GM12865 (cell line): ENCODE results near the gene ATXN2.

Experiments used
- DNase-seq: peaks from one replicate; pipeline ENCODE4 v3.0.0; 2010; ENCODE audit warnings: low read depth
- H3K4me3 ChIP-seq: 2 replicates; pipeline ENCODE4 v1.5.1; 2011; ENCODE audit warnings: mild to moderate bottlenecking, low read depth, low read length, control low read depth
- TF ChIP-seq, protein P1 (sequence below): IDR thresholded peaks from 2 replicates; pipeline ENCODE4 v1.5.1; 2011; ENCODE audit warnings: low read length, control low read depth, low read depth, inconsistent platforms; ENCODE audit not compliant: insufficient read depth; ENCODE audit errors: missing control alignments

ATXN2 gene

DNA sequence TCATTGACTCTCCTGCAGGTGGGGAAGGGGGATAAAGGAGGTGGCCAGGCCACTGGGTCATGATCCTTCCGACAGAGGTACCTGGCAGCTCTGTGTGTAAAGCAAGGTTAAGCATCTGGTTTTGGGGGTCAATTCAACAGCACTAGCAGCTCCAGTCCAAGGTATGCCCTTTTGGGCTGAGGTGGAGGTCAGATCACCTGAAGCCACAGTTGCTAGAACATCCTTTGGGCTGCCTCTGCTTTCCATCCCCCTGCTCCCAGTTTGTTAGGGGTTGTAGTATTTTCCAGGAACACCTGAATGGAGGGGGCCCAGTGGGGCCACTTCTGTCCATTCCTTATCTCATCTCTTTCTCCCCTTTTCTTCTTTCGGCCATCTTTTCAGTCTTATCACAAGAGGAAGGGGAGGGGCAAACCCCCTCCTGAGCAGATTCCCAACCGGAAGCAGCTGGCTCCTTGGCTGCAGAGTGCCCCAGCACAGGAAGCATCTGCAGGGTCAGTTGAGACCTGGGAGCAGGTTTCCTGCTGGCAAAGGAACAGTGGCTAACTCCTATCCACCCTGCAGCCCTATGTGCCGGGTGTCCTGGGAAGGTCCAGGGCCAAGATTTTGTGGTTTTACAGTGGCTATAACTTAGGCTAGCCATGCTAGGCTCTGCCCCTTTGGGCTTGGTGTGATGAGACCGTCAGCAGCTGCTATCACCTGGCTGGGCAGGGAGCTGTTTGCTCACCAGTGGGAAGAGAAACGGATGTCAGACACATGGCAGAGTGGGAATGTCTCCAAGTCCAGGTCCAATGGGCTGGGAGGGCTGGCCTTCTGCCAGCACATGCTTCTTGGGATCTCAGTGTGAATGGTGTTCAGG, 153.2 kb downstream of the ATXN2 start:
- peak overlapping the region; percentile 15; the same call in 1 of the 2 replicates for H3K4me3 ChIP-seq
- TF ChIP-seq, protein P1, sequence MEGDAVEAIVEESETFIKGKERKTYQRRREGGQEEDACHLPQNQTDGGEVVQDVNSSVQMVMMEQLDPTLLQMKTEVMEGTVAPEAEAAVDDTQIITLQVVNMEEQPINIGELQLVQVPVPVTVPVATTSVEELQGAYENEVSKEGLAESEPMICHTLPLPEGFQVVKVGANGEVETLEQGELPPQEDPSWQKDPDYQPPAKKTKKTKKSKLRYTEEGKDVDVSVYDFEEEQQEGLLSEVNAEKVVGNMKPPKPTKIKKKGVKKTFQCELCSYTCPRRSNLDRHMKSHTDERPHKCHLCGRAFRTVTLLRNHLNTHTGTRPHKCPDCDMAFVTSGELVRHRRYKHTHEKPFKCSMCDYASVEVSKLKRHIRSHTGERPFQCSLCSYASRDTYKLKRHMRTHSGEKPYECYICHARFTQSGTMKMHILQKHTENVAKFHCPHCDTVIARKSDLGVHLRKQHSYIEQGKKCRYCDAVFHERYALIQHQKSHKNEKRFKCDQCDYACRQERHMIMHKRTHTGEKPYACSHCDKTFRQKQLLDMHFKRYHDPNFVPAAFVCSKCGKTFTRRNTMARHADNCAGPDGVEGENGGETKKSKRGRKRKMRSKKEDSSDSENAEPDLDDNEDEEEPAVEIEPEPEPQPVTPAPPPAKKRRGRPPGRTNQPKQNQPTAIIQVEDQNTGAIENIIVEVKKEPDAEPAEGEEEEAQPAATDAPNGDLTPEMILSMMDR: no peak
- DNase-seq: peak; percentile 15

DNA sequence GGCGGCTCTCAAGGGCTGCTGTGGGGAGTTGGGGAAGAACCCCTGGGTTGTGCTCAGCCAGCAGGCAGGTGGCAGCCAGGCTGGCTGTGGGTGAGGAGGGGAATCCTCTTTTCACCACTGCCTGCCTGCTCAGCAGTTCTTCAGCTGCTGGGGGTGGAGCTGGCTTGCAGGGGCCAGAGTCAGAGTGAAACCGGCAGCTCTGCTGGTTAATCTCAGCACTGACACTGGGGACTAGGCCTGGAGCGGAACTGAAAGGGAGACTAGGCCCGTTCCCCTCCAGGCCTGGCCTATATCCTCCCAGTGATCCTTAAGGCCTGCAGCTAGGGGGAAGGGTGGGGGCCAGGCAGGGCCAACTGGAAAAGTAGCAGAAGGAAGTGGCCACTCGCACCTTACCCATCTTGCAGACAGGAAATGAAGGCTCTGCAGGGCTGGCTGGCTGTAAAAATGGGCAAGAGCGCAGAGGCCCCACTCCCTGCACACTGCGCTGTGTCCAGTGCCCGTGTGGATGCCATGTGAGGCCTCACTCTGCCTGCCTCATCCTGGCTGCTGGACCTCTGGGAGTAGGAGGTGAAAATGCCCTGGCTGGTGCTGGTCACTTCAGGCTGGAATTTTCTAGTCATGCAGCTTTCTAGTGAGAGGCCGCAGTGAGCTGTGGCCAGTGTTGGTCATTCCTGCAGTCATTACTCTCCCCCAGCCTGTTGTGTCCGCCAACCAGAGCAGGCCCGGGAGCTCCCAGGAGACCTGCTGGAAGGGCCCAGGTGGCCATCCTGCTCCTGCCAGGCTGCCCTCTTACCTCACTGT, 154.0 kb downstream of the ATXN2 start:
- peak; percentile 98 for DNase-seq

DNA sequence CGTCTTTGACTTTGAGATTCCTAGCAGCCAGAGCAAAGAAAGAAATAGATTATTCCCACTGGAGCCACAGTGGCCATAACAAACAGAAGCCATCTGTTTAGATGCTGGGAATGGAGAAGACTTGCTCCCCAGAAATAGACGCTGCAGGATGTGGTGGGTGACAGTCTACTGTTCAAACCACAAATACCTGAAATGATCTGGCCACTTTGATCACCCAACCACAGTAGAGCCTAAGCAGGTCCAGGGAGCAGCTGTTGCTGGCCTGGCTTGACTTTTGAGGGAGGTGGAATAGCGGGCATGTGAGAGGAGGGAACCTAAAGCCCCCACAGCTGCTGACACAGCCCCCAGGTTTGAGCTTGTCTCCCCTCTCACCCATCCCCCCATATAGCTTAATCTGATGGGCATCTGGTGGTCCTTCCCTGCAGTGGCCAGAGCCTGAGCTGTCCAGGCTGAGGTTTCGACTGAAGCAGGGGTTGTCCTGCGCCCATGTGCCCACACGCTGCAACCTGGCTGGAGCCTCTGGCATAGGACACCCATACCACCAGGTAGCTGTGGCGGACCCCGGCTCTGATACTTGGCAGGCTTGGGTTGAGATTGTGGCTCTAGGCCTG, 154.7 kb downstream of the ATXN2 start:
- peak; percentile 95 for DNase-seq
- TF ChIP-seq, protein P1: no peak
- H3K4me3 ChIP-seq: peak overlapping the region; percentile 43

More for the DNA sequence above, 154.0 kb downstream of the ATXN2 start:
- H3K4me3 ChIP-seq: peak overlapping the region; percentile 43
- TF ChIP-seq, protein P1: no peak

DNA sequence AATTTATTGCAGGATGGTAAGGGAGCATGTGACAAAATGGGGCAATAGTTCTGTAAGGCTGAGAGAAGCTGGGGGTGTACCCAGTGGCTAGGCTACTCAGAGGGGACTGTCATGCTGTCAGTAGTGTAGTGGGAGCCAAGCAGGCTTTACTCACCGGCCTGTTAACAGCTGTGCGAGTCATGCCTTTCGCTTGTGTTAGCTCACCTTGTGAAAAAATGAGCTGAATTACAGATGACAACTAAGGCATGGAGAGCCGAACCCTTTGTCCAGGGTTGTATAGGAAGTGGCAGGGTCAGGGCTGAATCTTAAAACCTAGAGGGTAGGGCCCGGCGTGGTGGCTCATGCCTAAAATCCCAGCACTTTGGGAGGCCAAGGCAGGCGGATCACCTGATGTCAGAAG, 155.5 kb downstream of the ATXN2 start:
- TF ChIP-seq, protein P1: no peak
- no peak overlapping the region for H3K4me3 ChIP-seq
- DNase-seq: peak; percentile 59

DNA sequence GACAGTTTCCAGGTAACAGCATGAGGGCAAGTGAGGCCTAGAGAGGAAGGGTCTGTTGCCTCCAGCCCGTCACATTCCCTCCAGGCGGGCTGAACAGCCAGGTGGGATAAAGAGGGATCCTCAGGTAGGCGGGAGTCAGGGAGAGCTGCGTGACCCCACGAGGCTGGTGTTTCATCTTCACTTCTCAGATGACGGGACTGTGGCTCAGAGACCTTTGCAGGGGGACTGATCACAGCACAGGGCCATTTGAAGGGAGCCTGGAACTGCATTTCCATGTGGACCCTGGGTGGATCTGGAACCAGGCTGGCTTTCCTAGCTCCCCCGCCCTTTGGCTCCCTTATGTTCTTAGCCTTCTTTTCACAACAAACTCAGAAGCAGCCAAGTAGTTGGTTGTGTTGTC, 156.0 kb downstream of the ATXN2 start:
- no peak for DNase-seq
- TF ChIP-seq, protein P1: no peak
- H3K4me3 ChIP-seq: no peak overlapping the region

DNA sequence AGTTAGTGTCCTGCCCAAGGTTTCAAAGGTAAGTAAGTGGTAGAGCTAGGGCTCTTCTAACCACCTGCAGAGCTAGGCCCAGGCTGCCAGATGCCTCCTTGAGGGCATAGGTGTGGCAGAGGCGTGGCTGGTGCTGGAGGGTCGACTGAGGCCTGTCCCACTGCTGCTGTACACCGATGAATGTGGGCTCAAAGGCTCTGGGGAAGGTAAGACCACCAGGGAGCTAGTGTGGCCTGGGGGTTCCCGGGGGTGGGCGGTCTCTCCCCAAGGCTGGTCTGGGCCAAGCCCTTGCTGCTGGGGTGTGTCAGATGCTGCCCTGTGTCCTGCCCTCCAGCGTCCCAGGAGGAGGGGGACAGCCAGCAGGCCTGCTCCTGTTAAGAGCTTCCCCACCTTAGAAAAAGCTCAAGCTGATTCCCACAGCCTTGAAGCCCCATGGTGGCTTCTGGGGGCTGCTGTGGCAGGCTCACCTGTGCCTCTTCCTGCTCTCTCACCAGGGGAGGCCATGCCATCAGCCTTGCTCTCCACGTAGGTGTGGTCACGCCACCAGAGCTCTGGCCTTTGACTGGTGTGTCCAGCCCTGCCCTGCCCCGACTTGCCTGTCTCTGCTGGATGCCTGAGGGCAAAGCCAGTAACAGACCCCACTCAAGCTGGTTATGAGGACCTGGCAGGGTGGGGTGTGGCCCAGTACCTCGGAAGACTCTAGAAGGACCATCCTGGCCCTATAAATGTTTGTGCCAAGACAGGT, 156.6 kb downstream of the ATXN2 start:
- DNase-seq: no peak
- no peak overlapping the region for H3K4me3 ChIP-seq
- TF ChIP-seq, protein P1: no peak
